ENCODE data around the gene PTTG1.

PTTG1 gene

GRCh38 chr5:160470437-160471361 lies 49.0 kb downstream of the PTTG1 start:
- no peak for DNase-seq (ENCODE audit: low read depth in 3 of 3, low spot score in 1 of 3)

- no peak for DNase-seq (ENCODE audit: low read depth in 3 of 3, low spot score in 1 of 3)
Observed at GRCh38 chr5:160471761-160472160, 50.1 kb downstream of the PTTG1 start.

GRCh38 chr5:160472482-160472881 lies 50.8 kb downstream of the PTTG1 start:
- DNase-seq (ENCODE audit: low read depth in 3 of 3, low spot score in 1 of 3): no peak

GRCh38 chr5:160473681-160474080 lies 52.0 kb downstream of the PTTG1 start:
- DNase-seq (ENCODE audit: low read depth in 3 of 3, low spot score in 1 of 3): no peak

GRCh38 chr5:160474084-160474483 lies 52.4 kb downstream of the PTTG1 start:
- DNase-seq (ENCODE audit: low read depth in 3 of 3, low spot score in 1 of 3): no peak

GRCh38 chr5:160475864-160476438 lies 54.3 kb downstream of the PTTG1 start:
- DNase-seq (ENCODE audit: low read depth in 3 of 3, low spot score in 1 of 3): no peak

- DNase-seq (ENCODE audit: low read depth in 3 of 3, low spot score in 1 of 3): no peak
Observed at GRCh38 chr5:160477266-160477970, 55.8 kb downstream of the PTTG1 start.

- no peak for DNase-seq (ENCODE audit: low read depth in 3 of 3, low spot score in 1 of 3)
Observed at GRCh38 chr5:160478163-160478562, 56.5 kb downstream of the PTTG1 start.
